ENCODE data around the gene GLIS1. TPM values are rescaled to one million over a fixed set of nuclear protein-coding genes. Genes with fewer than 3 reads are reported as not detected.

Gene GLIS1
- total RNA-seq, 1 experiment from 2014 or later: not detected

DNA sequence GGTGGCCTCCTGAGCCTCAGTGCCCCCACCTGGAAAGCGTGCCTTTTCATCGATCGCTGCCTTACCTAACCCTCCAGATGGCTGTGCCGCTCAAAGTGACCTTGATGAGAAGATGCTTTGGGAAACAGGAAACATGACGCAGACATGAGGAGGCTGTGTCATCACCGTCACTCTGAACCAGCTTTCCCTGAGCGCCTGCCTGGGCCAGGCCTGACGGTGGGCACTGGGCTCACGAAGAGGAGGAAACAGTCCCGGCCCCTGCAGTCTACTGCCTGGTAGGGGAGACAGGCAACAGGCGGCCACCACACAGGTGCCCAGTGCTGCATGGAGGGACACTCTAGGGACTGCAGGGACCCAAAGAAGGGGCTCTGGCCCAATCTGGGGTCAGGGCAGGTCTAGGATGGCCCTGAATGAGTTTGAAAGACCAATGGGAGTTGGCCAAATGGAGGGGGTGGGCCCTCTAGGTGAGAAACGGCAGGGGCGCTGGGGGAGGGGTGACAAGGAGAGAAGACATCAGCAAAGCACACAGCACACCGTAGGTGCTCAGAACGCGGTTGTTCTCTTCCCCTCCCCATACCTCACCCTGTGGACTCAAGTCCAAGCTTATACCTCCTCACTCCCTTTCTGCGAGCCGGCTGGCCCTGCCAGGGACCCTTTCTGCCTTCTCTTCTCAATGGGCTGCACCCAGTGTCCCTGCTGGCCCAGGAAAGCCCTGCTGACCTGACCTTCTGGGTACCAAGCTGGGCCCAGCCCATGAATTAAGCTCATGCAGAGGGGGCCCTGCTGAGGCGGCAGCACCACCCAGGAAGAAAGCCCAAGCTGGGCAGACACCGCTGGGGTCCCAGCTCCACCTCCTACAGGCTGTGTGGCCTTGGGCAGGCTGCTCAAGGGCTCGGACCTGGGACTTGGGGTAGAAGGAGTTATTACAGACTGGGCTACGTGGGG, 44.9 kb downstream of the GLIS1 start:
- POLR2A ChIA-PET (ENCODE audit: unreplicated experiment): no interaction called here
- no peak for TF ChIP-seq EZH2 (IDR thresholded peaks at IDR 0.05; ENCODE audit: low read depth)
- TF ChIP-seq, protein P1, sequence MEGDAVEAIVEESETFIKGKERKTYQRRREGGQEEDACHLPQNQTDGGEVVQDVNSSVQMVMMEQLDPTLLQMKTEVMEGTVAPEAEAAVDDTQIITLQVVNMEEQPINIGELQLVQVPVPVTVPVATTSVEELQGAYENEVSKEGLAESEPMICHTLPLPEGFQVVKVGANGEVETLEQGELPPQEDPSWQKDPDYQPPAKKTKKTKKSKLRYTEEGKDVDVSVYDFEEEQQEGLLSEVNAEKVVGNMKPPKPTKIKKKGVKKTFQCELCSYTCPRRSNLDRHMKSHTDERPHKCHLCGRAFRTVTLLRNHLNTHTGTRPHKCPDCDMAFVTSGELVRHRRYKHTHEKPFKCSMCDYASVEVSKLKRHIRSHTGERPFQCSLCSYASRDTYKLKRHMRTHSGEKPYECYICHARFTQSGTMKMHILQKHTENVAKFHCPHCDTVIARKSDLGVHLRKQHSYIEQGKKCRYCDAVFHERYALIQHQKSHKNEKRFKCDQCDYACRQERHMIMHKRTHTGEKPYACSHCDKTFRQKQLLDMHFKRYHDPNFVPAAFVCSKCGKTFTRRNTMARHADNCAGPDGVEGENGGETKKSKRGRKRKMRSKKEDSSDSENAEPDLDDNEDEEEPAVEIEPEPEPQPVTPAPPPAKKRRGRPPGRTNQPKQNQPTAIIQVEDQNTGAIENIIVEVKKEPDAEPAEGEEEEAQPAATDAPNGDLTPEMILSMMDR (conservative IDR thresholded peaks at IDR 0.05): no peak
- H2AFZ ChIP-seq: no peak overlapping the region

DNA sequence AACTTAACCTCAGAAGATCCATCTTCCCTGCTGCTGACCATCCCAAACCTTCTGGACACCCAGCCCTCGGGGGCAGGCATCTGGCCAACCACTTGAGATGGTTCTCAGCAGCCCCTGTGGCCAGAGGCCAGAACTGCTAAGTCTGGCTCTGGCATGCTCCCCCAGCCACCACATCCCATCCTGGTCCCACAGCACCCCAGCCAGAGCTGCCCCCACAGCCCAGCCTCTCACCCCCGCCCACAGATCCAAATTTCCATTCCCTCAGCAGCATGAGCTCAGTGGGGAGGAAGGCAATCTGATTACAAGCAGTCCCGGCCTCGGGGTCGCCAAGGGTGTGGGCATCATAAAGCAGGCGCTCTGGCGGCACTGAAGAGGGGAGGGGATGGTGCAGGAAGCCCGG, 45.6 kb downstream of the GLIS1 start:
- TF ChIP-seq, protein P1 (conservative IDR thresholded peaks at IDR 0.05): no peak
- no peak for TF ChIP-seq EZH2 (IDR thresholded peaks at IDR 0.05; ENCODE audit: low read depth)
- intact Hi-C loops (cut with micrococcal nuclease; ENCODE audit: unreplicated experiment): no loop called here

More for the DNA sequence above, 44.9 kb downstream of the GLIS1 start:
- BruUV-seq (replicated peaks): no TSS peak
- Histone ChIP-seq H3K79me2 (ENCODE audit: low read depth) (no peaks in the 10 kb centered on the region), H3K27me3 (ENCODE audit: insufficient read depth, low read depth) (peaks cover 54% of the 10 kb centered on the region), H3K9me2 (ENCODE audit: insufficient read depth) (no peaks in the 10 kb centered on the region), H3K9me3 (ENCODE audit: insufficient read depth, low read depth) (no peaks in the 10 kb centered on the region), H3K4me2 (no peak overlapping the region), H3F3A (ENCODE audit: insufficient read depth, low read depth) (no peaks in the 10 kb centered on the region), H3K36me3 (ENCODE audit: low read depth) (no peaks in the 10 kb centered on the region), H4K20me1 (ENCODE audit: insufficient read depth) (no peaks in the 10 kb centered on the region), H3K27ac (no peak overlapping the region), H3K4me1 (replicated peaks; ENCODE audit: insufficient read depth) (no peaks in the 10 kb centered on the region), H3K4me3 (no peak overlapping the region)
- no peak for DNase-seq
- CTCF ChIA-PET: no interaction called here
- intact Hi-C loops (cut with micrococcal nuclease; ENCODE audit: unreplicated experiment): no loop called here

DNA sequence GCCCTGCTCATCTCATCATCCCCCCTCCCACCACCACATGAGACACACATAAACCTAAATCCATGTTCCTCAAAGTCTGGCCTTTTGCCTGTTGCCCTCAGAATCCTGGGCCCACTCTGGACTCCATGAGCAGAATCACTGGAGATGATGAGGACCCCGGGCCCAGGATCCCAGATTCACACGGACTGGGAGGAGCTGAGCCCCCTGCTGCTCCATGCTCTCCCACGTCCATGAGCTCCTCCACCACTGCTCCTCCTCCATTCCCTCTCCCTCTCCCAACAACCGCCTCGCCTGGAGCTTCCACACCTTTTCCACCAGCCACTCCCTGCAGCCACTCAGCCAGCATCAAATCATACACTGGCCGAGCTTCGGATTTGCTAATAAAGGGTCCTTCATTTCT, 47.6 kb downstream of the GLIS1 start:
- Histone ChIP-seq H3K9me2 (ENCODE audit: insufficient read depth) (no peaks in the 10 kb centered on the region), H3K27ac (no peak overlapping the region), H3K9me3 (ENCODE audit: insufficient read depth, low read depth) (no peaks in the 10 kb centered on the region), H3K4me2 (no peak overlapping the region), H2AFZ (no peak overlapping the region), H3F3A (ENCODE audit: insufficient read depth, low read depth) (peaks cover 2% of the 10 kb centered on the region; the same call in 1 of the 2 replicates), H3K79me2 (ENCODE audit: low read depth) (no peaks in the 10 kb centered on the region), H3K36me3 (ENCODE audit: low read depth) (no peaks in the 10 kb centered on the region), H4K20me1 (ENCODE audit: insufficient read depth) (no peaks in the 10 kb centered on the region), H3K4me3 (no peak overlapping the region), H3K27me3 (ENCODE audit: insufficient read depth, low read depth) (peaks cover 58% of the 10 kb centered on the region), H3K4me1 (replicated peaks; ENCODE audit: insufficient read depth) (peaks cover under 1% of the 10 kb centered on the region; the same call in 1 of the 2 replicates)
- POLR2A ChIA-PET (ENCODE audit: unreplicated experiment): no interaction called here
- TF ChIP-seq EZH2 (IDR thresholded peaks at IDR 0.05; ENCODE audit: low read depth): no peak
- TF ChIP-seq, protein P1 (conservative IDR thresholded peaks at IDR 0.05): no peak
- intact Hi-C loops (cut with micrococcal nuclease; ENCODE audit: unreplicated experiment): no loop called here
- no peak for DNase-seq
- CTCF ChIA-PET: no interaction called here
- no TSS peak for BruUV-seq (replicated peaks)

More for the DNA sequence above, 45.6 kb downstream of the GLIS1 start:
- Histone ChIP-seq H3K9me2 (ENCODE audit: insufficient read depth) (no peaks in the 10 kb centered on the region), H3F3A (ENCODE audit: insufficient read depth, low read depth) (no peaks in the 10 kb centered on the region), H2AFZ (no peak overlapping the region), H3K4me3 (no peak overlapping the region), H3K27ac (no peak overlapping the region), H4K20me1 (ENCODE audit: insufficient read depth) (no peaks in the 10 kb centered on the region), H3K79me2 (ENCODE audit: low read depth) (no peaks in the 10 kb centered on the region), H3K4me1 (replicated peaks; ENCODE audit: insufficient read depth) (no peaks in the 10 kb centered on the region), H3K9me3 (ENCODE audit: insufficient read depth, low read depth) (no peaks in the 10 kb centered on the region), H3K4me2 (no peak overlapping the region), H3K36me3 (ENCODE audit: low read depth) (no peaks in the 10 kb centered on the region), H3K27me3 (ENCODE audit: insufficient read depth, low read depth) (peaks cover 54% of the 10 kb centered on the region)
- CTCF ChIA-PET: no interaction called here
- no peak for DNase-seq
- POLR2A ChIA-PET (ENCODE audit: unreplicated experiment): no interaction called here
- no TSS peak for BruUV-seq (replicated peaks)

Data from PC-9 (cell line).